ENCODE results near the gene CCND3.
"Not testable (repeated sequence)": the region's sequence is repeated elsewhere in the genome, so short reads cannot be mapped to it uniquely, and the experiment has no call there.

The CCND3 gene

GRCh38 chr6:41947581-41948220 lies 6.1 kb upstream of the CCND3 start:
- no peak for DNase-seq (ENCODE audit: low spot score)

GRCh38 chr6:41943456-41943855 lies 1.8 kb upstream of the CCND3 start:
- no peak for DNase-seq (ENCODE audit: low spot score)

GRCh38 chr6:41942882-41943281 lies 1.3 kb upstream of the CCND3 start:
- DNase-seq (ENCODE audit: low spot score) = not testable (repeated sequence)

- DNase-seq (ENCODE audit: low spot score) = no peak
Measured at GRCh38 chr6:41942067-41942851, 651 bp upstream of the CCND3 start.

- no peak for DNase-seq (ENCODE audit: low spot score)
Measured at GRCh38 chr6:41940759-41941279, 789 bp downstream of the CCND3 start.

GRCh38 chr6:41939848-41940758 lies 1.5 kb downstream of the CCND3 start:
- DNase-seq (ENCODE audit: low spot score) = peak; percentile 59

- no peak for DNase-seq (ENCODE audit: low spot score)
Measured at GRCh38 chr6:41939176-41939847, 2.3 kb downstream of the CCND3 start.

- DNase-seq (ENCODE audit: low spot score) = no peak
Measured at GRCh38 chr6:41938590-41939175, 2.9 kb downstream of the CCND3 start.

GRCh38 chr6:41937861-41938574 lies 3.6 kb downstream of the CCND3 start:
- peak; percentile 71 for DNase-seq (ENCODE audit: low spot score)

- no peak for DNase-seq (ENCODE audit: low spot score)
Measured at GRCh38 chr6:41937472-41937860, 4.1 kb downstream of the CCND3 start.

GRCh38 chr6:41936073-41936837 lies 5.4 kb downstream of the CCND3 start:
- peak; percentile 91 for DNase-seq (ENCODE audit: low spot score)

GRCh38 chr6:41935685-41936072 lies 5.9 kb downstream of the CCND3 start:
- no peak for DNase-seq (ENCODE audit: low spot score)

- DNase-seq (ENCODE audit: low spot score) = no peak
Measured at GRCh38 chr6:41935193-41935574, 6.4 kb downstream of the CCND3 start.

GRCh38 chr6:41934278-41935192 lies 7.1 kb downstream of the CCND3 start:
- DNase-seq (ENCODE audit: low spot score) = no peak

GRCh38 chr6:41932378-41932777 lies 9.2 kb downstream of the CCND3 start:
- no peak for DNase-seq (ENCODE audit: low spot score)

- no peak for DNase-seq (ENCODE audit: low spot score)
Measured at GRCh38 chr6:41931792-41932191, 9.8 kb downstream of the CCND3 start.

GRCh38 chr6:41929924-41930323 lies 11.7 kb downstream of the CCND3 start:
- DNase-seq (ENCODE audit: low spot score) = no peak

GRCh38 chr6:41927253-41927652 lies 14.4 kb downstream of the CCND3 start:
- DNase-seq (ENCODE audit: low spot score) = no peak

GRCh38 chr6:41922154-41922553 lies 19.5 kb downstream of the CCND3 start:
- peak; percentile 32 for DNase-seq (ENCODE audit: low spot score)

All from hematopoietic multipotent progenitor cell treated with erythropoietin and hydrocortisone succinate and interleukin-3 and kit ligand, for 17 days (in vitro differentiated cells).